GM12872 (cell line): ENCODE measurements around the gene RARA.
A peak's percentile ranks its signal among the peaks of the same experiment; 100 is the strongest.

ENCODE experiments used
- TF ChIP-seq, protein P1 (sequence below): IDR thresholded peaks from 3 replicates; pipeline ENCODE4 v1.5.1; 2011; ENCODE audit warnings: low read depth, mild to moderate bottlenecking, low read length, moderate library complexity; ENCODE audit not compliant: insufficient read depth

RARA gene

DNA sequence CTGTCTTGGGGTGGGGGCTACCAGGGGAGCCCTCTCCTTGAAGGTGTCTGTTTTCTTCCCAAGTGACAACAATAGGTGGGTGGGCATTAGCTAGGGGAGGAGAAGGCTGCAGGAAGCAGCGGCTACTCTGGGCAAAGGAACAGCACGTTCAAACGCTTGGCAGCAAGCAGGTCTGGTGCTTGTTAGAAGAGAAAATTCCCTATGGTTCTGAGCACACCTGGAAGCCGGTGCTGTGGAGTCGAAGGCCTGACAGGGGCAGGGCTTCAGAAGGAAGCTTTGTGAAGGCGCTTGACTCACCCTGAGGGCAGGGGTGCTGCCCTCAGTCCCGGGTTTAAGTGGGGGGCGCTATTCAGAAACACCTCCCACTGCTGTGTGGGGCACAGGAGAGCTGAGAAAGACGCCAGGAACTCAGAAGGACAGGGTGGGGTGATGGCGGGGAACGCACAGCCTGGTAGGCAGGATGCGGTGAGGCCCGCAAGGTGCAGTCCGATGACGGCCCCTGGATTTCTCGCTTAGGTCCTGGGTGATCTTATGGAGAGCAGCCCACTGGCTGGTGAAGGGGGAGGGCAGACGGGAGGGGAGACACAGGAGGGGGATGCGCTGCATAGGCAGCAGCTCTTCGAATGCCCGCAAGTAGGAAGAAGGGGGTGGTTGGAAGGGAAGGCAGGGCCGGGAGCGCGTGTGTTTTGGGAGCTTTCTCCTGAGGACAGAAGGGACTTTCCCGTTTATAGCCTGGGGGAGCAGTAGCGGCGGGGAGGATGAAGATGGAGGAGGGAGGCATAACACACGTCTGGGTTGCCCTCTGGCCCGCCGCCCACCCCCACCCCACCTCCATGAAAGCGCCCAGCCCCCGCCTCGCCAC, 52.3 kb downstream of the RARA start:
- TF ChIP-seq, protein P1, sequence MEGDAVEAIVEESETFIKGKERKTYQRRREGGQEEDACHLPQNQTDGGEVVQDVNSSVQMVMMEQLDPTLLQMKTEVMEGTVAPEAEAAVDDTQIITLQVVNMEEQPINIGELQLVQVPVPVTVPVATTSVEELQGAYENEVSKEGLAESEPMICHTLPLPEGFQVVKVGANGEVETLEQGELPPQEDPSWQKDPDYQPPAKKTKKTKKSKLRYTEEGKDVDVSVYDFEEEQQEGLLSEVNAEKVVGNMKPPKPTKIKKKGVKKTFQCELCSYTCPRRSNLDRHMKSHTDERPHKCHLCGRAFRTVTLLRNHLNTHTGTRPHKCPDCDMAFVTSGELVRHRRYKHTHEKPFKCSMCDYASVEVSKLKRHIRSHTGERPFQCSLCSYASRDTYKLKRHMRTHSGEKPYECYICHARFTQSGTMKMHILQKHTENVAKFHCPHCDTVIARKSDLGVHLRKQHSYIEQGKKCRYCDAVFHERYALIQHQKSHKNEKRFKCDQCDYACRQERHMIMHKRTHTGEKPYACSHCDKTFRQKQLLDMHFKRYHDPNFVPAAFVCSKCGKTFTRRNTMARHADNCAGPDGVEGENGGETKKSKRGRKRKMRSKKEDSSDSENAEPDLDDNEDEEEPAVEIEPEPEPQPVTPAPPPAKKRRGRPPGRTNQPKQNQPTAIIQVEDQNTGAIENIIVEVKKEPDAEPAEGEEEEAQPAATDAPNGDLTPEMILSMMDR, result no peak

DNA sequence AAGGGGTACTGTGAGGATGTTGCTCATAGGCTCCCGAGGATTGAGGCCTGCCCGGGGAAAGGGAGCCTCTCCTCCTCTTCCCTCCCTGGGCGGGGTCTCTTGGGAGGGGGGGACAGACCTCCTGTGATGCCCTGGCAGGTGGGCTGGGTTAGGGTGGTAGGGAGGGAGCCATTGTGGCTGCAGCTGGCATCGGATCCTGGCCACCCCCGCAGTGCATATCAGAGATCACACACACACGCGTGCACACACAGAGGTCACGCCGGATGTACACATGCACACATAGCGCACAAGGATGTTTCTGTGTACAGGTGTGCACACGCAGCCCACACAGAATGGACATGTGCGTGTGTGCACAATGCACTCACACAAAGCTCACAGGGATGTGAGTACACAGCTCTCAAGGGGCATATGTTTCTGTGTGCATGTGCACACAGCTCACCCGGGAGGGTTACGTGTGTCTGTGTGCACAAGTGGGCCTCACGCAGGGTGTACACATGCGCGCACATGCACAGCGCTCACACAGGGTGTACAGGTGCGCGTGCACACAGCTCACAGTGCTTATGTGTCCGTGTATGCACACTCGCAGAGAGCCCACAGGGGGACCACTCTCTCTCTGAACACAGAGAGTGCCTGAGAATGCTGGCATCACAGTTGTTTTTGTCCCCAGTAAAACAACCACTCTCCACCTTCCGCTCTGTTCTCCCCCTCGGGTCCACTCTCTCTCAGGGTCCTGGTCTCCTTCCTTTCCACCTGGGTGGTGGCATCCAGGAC, 53.1 kb downstream of the RARA start:
- TF ChIP-seq, protein P1, result no peak

DNA sequence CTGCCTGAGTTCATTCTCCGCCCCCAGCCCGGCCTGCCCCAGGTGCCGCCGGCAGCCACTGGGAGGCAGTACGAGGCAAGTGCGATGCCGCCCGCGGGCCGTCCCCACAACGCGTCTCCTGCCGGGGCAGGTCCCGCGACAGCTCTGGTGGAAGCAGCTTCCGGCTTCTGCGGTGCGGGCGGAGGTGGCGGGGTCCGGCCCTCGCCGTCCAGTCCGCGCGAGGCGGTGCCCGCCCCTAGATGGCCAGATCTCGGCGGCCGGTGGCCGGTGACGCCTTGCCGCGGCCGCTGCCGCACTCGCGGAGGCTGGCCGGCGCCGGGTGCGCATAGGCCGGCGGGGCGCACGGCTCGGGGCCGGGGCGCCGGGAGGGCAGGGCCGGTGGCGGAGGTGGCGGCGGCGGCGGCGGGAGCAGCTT, 53.7 kb downstream of the RARA start:
- TF ChIP-seq, protein P1, result peak; percentile 77

DNA sequence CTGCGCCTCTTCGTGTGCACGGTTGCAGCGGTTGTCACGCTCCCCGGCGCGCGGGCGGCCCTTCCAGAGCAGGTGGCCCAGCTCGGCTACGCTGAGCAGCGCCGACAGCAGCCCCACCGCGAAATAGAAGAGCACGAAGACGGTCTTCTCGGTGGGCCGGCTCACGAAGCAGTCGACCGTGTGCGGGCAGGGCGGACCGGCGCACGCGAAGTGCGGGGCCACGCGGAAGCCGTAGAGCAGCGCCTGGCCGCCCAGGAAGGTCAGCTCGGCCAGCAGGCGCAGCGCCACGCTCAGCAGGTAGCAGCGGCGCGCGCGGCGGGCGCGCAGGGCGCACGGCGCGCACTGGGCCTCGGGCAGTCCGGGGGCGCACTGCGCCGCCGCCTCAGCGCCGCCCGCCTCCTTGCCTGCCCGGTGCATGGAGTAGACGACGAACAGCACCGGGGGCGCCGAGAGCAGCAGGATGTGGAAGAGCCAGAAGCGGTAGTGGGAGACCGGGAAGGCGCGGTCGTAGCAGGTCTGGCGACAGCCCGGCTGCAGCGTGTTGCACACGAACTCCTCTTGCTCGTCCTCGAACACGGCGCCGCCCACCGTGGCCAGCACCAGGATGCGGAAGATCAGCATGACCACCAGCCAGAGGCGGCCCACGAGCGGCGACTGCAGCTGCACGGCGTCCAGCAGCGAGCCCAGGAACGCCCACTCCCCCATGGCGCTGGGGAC, 54.3 kb downstream of the RARA start:
- TF ChIP-seq, protein P1, result no peak

DNA sequence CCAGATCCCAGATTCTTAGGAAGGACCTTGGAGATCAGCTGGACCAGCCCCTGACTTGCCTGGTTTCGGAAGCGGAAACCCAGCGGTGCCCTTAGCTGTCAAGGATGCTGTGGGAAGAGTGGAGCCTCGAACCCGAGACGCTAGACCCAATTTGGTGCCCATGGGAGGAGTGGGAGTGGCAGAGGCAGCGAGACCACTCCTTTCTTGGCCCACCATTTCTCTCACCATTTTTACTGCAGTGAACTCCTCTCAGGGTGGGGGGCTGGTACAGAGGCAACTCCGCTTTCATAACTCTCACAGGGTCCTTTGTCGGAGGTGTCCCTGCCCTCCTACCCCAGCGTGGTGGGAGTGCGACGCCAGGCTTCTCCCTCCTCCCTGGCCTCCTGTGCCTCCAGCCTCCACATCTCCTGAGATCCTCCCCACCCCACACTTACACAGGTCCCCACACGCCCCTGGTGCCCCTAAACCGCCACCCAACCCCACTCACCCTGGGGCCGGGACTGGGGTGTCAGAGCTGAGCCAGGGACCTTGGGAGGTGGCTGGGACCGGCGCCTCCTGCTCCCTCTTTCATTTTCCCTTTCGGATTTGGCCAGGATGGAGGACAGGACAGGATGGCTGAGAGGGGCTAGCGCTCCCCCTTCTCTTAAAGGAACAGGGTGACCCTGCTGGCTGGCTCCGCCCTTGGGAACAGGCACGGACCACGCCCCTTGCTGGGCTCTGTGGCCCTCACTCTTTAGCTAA, 55.3 kb downstream of the RARA start, which contains the start of gene GJD3:
GJD3 (minus strand) TSS at position 617 of the 741 bp plus-strand sequence. CDS start 922 bp downstream, outside the sequence.
- TF ChIP-seq, protein P1, result no peak

DNA sequence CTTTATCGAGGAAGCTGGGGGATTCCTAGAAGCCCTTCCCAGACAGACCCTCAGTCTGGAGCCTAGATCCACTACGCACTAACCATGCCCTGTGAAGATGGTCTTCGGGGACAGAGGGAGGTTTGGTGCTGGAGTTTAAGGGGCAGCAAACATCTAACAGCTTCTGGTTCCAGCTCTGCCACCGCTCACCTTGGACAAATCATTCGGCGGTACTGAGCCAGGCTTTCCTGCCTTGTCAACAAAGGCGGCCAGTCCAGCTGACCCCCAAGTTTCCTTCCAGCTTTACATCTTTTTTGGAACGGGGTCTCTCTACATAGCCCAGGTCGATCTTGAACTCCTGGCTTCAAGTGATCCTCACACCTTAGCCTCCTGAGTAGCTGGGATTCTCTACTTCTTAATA, 55.9 kb downstream of the RARA start:
- TF ChIP-seq, protein P1, result no peak
